Activated gamma-delta T cell treated with anti-CD3 and anti-CD28 coated beads, Interleukin-2, amount 50 U/mL, for 16 hours (primary cell): Measurements from ENCODE around the gene OR52I1.

Experiments used
- DNase-seq: peaks from one replicate; pipeline ENCODE4 v3.0.0-alpha.2; 2020; ENCODE audit warnings: low read depth

The OR52I1 gene, protein sequence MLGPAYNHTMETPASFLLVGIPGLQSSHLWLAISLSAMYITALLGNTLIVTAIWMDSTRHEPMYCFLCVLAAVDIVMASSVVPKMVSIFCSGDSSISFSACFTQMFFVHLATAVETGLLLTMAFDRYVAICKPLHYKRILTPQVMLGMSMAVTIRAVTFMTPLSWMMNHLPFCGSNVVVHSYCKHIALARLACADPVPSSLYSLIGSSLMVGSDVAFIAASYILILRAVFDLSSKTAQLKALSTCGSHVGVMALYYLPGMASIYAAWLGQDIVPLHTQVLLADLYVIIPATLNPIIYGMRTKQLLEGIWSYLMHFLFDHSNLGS

DNA sequence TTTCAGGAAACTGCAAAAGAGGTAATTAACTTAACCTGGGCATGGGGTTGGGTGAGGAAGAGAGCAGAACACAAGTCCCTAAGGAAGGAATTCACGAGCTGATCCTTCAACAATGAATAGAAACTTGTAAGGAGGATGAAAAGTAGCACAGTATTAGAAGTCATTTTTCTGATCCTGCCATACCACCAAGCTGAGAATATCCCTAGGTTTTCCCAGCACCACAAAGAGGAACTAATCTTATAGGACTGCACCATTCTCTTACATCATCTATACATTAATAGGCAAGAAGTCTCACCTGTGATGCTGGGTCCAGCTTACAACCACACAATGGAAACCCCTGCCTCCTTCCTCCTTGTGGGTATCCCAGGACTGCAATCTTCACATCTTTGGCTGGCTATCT is at the start of gene OR52I1:
OR52I1 (plus strand) TSS at position 301 of the 400 bp plus-strand sequence; CDS start at position 301, 0 bp downstream.
- no peak for DNase-seq

DNA sequence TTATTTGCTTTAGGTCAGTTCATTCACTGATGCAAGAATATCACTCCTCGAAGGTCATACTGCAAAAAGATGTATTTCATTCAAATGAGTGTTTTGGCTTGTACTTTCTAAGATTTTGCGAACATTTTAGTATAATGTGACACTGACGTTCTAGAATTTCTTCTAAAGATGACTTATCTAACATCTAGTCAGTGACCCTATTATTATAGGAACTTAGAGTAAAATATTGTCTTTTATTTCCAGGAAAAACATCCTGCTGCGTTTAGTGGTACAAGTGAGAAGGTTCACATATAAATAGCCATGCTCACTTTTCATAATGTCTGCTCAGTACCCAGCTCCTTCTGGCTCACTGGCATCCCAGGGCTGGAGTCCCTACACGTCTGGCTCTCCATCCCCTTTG is 48.9 kb upstream of the OR52I1 start, which contains the start of gene OR52M1:
OR52M1 (plus strand) TSS at position 301 of the 400 bp plus-strand sequence; CDS start at position 301, 0 bp downstream.
- no peak for DNase-seq

DNA sequence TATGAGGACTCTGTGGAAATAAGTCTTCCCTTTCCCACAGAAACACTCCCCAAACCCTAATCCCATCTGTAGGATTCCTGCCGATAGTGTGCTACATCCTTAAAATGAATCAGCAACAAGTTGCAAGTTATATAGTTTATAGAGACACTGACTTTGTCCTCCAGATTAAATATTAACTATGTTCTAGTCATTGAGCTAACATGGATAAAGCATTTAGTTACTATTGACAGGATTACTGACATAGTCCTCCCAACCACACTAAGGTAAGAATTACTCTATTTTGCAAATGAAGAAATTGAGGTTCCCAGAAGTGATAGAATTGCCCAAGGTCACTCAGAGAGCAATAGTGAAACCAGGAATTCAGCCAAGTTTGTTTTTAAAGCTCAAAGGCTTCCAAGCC is 47.0 kb upstream of the OR52I1 start:
- DNase-seq = no peak

DNA sequence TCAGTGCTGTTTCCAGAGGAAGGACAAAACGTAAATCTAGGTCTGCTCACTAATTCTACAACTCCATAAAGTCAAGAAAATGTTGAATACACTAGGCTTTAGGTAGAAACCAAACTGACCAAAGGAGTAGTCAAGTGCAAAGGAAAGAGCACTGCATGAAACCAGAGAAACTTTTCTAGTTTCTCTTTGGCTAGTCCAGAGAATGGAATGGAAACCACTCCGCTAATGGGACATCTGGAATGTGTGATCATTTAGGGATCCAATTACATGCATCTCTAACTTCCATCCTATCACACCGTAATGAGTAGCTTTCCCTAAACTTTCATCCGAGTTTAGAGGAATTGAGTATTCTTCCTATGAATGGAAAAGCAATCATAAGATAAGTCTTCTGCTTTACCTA is 46.4 kb upstream of the OR52I1 start:
- DNase-seq = no peak

DNA sequence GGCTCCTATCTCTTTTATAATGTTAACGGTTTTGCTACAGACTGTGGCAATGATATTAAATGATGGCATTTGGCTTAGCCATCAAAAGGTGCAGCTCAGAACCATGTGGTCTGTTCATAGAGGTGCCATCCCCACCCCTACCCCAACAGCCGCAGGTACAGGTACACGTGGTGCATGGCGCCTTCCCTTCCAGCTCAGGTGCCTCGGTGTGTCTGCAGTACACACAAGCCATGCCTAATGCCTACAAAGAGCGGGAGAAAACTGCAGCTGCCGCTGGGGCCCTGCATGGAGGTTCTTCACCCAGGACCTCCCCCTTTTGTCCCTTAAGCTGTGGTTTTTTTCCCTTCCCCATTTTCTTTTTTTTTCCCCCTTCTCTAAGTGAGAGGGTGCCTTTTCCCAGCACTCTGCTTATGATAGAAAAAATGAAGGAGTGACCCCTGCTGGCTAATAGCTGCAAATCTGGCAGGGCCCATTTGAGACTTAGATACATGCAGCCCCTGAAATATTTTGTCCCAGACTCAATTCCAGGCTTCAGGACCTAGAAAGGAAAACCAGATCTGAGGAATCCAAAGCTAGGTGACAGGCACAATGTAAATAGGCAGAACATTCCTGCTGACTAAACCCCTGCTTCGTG is 42.4 kb upstream of the OR52I1 start:
- DNase-seq = no peak

DNA sequence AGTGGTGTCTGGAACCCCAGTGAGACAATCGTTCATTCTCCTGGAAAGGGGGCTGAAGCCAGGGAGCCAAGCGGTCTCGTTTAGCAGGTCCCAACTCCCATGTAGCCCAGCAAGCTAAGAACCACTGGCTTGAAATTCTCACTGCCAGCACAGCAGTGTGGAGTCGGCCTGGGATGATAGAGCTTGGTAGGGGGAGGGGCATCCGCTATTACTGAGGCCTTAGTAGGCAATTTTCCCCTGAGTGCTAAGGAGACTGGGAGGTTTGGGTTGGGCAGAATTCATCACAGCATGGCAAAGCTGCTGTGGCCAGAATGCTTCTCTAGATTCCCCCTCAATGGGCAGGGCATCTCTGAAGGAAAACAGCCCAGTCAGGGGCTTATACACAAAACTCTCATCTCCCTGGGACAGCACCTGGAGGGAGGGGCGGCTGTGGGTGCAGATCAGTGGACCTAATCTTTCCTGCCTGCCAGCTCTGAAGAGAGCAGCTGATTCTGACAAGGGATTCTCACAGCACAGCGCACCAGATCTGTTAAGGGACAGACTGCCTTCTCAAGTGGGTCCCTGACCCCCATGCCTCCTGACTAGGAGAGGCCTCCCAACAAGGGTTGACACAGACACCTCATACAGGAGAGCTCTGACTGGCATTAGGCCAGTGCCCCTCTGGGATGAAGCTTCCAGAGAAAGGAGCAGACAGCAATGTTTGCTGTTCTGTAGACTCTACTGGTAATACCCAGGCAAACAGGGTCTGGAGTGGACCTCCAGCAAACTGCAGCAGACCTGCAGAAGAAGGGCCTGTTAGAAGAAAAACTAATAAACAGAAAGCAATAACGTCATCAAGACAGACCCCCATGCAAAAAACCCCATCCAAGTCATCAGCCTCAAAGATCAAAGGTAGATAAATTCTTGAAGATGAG is 34.1 kb upstream of the OR52I1 start:
- DNase-seq = no peak

DNA sequence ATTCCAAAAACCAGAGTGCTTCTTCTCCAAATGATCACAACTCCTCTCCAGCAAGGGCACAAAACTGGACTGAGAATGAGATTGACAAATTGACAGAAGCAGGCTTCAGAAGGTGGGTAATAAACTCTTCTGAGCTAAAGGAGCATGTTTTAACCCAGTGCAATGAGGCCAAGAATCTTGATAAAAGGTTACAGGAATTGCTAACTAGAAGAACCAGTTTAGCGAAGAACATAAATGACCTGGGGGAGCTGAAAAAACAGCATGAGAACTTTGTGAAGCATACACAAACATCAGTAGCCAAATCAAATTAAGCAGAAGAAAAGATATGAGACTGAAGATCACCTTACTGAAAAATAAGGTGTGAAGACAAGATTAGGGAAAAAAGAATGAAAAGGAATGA is 33.4 kb upstream of the OR52I1 start:
- DNase-seq = no peak

DNA sequence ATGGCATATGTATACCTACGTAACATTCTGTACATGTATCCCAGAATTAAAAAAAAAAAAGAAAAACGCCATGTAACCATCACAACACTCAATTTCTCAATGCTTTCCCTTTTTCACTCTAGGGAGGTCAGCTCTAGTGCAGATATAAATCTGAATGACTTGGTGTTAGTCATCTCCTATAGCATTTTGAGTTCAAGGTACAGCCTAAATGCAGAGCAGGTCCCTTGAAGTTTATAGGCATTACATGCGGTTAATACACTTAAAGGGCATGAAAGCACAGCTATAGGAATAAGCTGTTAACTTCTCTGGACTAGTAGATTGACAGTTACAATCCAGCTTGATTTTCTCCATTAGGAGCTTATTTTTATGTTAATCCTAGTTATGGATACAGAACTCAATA is 28.5 kb upstream of the OR52I1 start:
- DNase-seq = no peak

DNA sequence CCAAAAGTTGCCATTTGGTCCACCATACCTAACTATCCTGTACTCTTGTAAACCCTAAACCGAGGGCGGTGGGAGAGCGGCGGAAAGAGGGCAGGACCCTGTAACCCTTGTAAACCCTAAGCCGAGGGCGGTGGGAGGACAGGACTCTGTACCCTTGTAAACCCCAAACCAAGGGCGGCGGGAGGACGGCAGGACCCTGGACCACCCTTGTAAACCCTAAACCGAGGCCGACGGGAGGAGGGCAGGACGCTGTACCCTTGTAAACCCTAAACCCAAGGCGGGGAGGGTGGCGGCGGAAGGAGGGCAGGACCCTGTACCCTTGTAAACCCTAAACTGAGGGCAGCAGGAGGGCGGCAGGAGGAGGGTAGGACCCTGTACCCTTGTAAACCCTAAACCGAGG is 24.8 kb upstream of the OR52I1 start:
- no peak for DNase-seq

DNA sequence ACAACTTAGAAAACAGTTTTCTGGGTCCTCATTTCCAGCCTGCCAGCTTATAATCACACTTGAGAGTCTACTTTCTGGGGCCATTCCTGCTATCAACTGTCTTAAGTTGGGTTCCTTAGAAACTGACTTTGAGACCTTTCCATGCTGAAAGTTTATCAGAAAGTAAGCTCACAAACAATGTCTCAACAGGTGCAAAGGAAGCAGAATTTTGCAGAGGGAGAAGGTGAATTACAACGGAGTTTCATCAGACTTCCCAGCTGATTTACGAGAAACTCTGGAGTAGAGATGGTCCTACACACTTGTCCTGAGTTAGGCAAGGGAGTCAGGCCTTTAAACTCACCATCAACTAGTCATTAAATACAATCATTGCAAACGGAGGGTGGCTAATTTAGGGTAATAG is 17.0 kb upstream of the OR52I1 start:
- no peak for DNase-seq

DNA sequence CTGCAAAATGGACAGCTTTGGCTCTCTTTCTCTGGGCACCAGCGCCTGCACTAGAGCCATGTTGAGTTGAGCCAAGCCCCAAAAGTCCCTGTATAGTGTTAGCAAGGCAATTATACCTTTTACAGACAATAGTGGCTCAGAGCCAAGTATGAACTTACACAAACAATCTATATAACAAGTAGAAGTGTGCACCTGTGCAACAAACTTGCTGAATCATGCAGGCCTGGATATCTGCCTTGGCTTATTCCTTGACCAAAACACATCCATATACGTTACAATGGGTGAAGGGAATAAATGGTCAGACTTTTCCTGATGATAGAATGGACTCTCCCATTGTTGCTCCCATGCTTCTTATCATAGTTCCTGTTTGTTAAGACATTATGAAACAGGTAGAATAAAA is 16.1 kb upstream of the OR52I1 start:
- DNase-seq = no peak

DNA sequence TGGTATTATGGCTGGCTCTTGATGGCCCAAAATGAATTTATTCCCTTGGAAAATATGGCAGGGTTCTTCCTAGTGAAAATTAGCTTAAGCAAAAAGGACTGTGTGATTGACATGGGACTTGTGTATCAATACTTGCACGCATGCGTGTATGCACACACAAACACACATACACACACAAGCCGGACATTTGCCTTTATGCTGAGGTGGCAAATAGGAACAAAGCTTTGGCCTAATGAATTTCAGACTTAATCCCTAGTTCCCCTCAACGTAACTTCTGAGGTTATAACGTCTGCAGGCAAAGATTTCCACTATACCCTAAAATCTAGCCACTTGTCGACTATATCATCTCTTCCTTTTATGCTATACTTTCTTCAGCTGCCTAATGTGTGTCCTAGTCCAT is 15.2 kb upstream of the OR52I1 start:
- DNase-seq = no peak

DNA sequence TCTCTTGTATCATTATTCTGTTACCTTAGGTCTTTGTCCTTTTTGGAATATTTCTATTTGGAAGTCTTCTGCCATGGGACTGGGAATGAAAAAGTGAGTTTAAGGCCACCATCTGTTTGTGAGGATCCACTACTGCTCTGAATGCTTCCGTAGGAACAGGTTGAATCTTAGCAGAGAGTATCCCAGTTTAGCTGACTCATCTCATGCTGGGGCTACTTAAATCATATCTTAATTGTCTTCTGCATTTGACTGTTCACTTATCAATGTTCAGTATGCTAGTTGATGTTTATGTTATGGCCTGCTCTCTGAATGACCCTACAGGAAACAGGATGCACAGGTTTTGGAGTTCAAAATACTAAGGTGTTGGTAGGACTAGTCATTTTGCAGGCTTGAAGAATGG is 13.7 kb upstream of the OR52I1 start:
- no peak for DNase-seq

DNA sequence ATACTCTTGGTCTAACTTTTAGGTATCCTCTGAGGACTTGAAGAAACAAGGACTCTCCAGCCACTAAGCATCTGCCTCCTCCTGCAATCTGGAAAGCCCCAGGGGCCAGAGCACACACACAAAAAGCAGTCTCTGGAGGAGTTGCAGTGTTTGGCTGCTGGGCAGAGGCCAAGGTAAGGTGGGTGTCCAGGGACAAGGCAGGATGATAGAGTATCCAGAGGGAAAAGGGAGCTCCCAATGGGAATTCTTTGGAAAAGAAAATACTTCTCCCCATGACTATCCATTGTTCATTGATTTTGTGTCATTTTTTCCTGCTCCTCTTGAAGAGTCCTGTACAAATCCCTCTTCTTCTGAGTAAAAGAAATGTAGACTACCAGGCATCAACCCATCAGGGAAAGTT is 12.4 kb upstream of the OR52I1 start, which contains the start of gene OR52I2:
OR52I2 (plus strand) TSS at position 301 of the 400 bp plus-strand sequence.
- no peak for DNase-seq

DNA sequence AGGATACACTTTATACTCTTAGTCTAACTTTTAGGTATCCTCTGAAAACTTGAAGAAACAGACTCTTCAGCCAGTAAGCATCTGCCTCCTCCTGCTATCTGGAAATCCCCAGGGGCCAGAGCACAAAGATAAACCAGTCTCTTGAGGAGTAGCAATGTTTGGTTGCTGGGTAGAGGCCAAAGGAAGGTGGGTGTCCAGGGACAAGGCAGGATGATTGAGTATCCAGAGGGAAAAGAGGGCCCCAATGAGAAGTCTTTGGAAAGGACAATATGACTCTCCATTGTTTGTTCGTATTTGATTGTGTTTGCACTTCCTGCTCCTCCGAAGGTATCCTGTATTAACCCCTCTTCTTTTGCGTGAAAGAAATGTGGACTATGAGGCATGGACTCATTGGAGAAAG is 4.8 kb upstream of the OR52I1 start:
- no peak for DNase-seq

DNA sequence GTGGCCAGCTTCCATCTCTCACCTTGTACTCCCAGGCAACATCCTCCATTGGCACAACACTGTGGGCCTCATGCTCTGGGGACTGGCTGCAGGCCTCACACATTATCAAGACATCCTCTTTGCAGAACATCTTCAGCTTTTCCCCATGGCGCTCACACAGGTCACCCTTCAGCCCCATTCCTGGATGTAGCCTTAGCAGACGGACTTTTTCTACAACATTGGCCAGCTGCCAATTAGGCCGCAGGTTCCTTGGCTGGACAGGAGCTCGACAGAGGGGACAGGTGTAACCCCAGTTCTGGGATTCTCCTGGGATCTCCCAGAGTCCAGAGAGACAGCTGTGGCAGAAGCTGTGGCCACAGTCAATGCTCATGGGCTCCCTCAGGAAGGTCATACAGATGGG is 11.2 kb downstream of the OR52I1 start:
- DNase-seq = no peak

DNA sequence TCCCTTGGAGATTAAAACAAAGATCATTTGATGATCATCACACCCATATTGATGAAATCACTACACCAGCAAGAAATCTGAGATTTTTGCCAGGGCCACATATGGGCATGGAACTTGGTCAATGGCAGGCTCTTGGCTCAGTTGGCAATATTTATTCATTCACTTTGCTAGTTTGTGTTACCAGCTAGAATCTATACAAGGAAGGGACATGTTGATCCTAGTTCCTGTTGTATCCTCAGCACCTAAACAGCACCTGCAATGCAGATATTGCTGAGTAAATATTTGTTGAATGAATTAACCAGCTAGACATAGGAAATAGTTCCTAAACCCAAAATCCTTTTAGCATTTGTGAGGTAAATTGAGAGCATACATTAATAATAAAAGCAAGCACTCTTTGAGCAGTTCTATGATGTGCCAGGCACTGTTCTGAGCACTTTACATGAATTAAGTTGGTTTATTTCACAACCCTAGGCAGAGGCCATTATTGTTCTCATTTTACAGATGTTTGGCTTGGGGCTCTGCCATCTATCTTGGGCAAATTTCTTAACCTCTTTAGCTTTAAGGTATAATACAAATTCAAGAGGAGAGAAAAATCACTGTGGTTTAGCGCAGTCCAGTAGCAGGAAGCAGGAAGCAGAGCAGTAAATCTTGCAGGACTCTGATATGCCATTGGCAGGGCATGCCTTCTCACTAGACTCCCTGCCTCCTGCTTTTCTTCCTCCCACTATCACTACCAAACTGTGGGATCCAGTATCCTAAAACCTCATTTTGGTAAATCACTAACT is 12.6 kb downstream of the OR52I1 start:
- no peak for DNase-seq

DNA sequence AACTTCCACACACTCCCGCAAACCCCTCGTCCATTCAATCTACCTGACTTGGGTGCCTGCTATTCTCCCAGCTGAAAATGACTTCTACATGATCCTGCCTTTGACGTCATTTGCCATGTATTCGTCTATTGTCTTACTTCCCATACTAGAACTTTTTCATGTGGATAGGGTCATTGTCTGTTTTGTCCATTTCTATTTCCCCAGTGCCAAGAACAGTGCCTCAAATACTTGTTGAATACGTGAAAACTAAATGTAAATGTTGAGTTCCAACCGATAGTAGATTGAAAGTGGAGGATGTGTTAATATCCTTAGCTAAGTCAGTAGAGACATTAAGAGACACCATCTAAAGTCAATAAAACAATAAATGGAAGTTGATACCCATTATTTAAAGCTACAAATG is 13.3 kb downstream of the OR52I1 start:
- DNase-seq = no peak

DNA sequence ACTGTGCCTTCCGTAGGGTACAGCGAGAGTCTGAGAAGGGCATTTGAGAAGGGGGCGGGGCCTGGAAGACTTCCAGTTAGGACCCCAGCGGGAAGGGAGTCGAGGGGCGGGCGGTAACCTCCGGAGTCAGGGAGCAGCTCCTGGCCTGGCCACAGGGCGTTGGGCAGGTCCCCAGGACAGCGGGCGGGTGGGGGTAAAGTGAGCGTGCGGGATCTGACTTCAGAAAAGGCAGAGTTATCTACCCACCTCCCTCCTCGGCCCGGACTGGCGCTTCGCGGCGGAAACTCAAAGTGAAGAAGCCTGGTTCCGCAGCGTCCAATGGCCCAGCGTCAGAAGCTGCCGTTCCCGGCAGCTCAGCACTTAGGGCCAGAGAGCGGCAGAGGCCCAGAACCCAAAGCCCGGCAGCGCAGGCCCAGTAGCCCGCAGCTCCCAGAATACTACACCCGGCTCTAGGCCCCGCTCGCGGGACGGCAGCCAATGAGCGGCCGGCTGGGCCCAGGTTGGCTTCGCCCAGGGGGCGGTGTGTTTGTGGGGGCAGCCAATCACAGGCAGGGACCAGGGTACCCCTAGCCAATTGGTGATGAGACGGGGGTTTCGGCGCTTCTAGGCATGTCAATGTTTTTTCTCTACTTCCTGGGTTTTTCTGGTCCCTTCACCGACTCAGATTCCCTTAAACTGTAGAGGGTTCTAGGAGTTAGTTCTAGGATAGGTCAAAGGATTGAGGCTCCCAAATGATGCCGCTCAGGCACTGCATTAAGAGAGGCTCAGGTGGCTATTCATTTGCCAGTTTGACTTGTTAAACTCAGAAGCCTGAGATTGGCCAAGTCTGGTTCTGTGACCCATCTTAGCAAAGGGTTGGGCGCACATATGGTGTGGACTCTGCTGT is 14.2 kb downstream of the OR52I1 start, which contains the start of gene TRIM68:
TRIM68 (minus strand) TSS at position 451 of the 886 bp plus-strand sequence. CDS start 2,727 bp downstream, outside the sequence.
- peak; percentile 92 for DNase-seq

DNA sequence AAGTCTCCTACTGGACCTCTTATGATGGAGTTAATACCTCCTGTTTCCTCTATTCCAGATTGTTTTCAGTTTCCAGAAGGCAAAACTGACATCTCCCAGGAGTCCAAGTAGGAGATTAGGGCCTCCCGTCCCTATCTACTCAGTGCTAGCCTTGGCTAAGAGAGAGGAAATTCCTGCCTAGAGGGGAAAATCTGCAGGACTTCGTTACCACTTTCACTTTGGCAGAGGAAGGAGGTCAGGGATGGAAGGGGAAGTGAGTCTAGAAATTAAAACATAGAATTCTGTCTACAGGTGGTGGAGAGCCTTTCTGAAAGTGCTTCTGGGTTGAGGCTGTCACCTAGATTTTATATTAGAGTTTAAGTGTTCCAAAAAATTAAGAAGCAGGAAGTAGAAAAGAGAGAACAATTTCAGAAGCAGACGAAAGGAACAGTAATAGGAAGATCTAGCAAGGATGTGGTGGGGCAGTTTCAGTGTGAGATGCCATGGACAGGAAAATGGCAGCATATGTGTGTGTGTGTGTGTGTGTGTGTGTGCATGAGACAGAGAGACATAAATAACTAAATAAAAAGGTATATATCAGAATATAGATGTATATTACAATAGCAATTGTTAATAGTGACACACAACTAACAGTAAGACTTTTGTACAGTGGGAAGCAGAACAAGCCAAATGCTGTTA is 16.6 kb downstream of the OR52I1 start:
- DNase-seq = no peak
